Activated CD8-positive, alpha-beta T cell treated with anti-CD3 and anti-CD28 coated beads for 36 hours (primary cell): Measurements from ENCODE around the gene DCST2. TPM values are rescaled to one million over a fixed set of nuclear protein-coding genes. Genes with fewer than 3 reads are reported as not detected.

ENCODE experiments used
- ATAC-seq: fragments of 200-7000 bp; cut with Tn5 transposase; one replicate; pipeline ENCODE4 v1.10.0; 2021; ENCODE audit warnings: mild to moderate bottlenecking, moderate library complexity
- CTCF ChIA-PET: fragments of 350-600 bp; sonication (Branson Sonifier 250); formaldehyde crosslinking; loops from one replicate; lab custom pipeline; 2021; ENCODE audit warnings: antibody characterized with exemption; lab: Charles Lee
- POLR2A ChIA-PET: fragments of 350-600 bp; sonication (Branson Sonifier 250); formaldehyde crosslinking; loops from one replicate; lab custom pipeline; 2021; ENCODE audit warnings: antibody characterized with exemption; lab: Charles Lee
- DNase-seq: peaks from one replicate; pipeline ENCODE4 v3.0.0-alpha.2; 2020
- H3K27ac Mint-ChIP-seq: one replicate; pipeline ENCODE4 v1.8.0; 2021; ENCODE audit warnings: mild to moderate bottlenecking, mixed read lengths
- H3K27me3 Mint-ChIP-seq: one replicate; pipeline ENCODE4 v1.8.0; 2021; ENCODE audit warnings: mixed read lengths
- H3K36me3 Mint-ChIP-seq: one replicate; pipeline ENCODE4 v1.8.0; 2021; ENCODE audit warnings: low read depth, mixed read lengths
- H3K4me1 Mint-ChIP-seq: one replicate; pipeline ENCODE4 v1.8.0; 2021; ENCODE audit warnings: low read depth, mixed read lengths
- H3K4me3 Mint-ChIP-seq: one replicate; pipeline ENCODE4 v1.8.0; 2021; ENCODE audit warnings: mild to moderate bottlenecking, moderate library complexity, mixed read lengths
- H3K9me3 Mint-ChIP-seq: one replicate; pipeline ENCODE4 v1.8.0; 2021; ENCODE audit warnings: mixed read lengths
- CTCF ChIP-seq: fragments of 200-600 bp; IDR thresholded peaks from one replicate; pipeline ENCODE4 v1.8.0; 2022; ENCODE audit warnings: antibody characterized with exemption, mild to moderate bottlenecking
- intact Hi-C: fragments of 100-400 bp; cut with micrococcal nuclease; formaldehyde crosslinking; loops from one replicate; pipeline ENCODE4 v1.10.0; 2022
- total RNA-seq, 2 experiments: library from RNA; stranded (reverse); gene quantifications; one replicate each; pipeline ENCODE4 v1.2.3, GENCODE V29; 2021

DCST2 gene
- total RNA-seq, 2 experiments from 2014 or later = 0.20 to 0.36 TPM

DNA sequence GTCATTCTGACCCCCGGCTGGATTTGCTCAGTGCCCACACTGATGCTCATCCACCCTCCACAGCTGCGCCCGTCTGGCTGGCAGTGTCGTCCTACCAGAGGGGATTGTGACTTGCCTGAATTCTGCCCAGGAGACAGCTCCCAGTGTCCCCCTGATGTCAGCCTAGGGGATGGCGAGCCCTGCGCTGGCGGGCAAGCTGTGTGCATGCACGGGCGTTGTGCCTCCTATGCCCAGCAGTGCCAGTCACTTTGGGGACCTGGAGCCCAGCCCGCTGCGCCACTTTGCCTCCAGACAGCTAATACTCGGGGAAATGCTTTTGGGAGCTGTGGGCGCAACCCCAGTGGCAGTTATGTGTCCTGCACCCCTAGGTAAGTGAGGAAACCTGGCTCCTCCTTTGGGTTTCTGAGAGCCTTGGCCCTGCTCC lies 24.2 kb upstream of the DCST2 start:
- TF ChIP-seq CTCF = no peak
- DNase-seq (no peak), ATAC-seq (no peak)
- Mint-ChIP-seq H3K27me3 (no peaks in the 10 kb centered on the region), H3K27ac (no peak overlapping the region), H3K4me3 (no peak overlapping the region), H3K36me3 (peaks cover 31% of the 10 kb centered on the region), H3K4me1 (peaks cover 19% of the 10 kb centered on the region), H3K9me3 (no peaks in the 10 kb centered on the region)
- POLR2A ChIA-PET = no interaction called here
- intact Hi-C loops = no loop called here
- CTCF ChIA-PET = interaction anchor here (0.9 to 23.5 kb wide), 9 partner anchors 9 to 136 kb away, joined by 3 to 278 read pairs (median 3); partner anchors contain the start of genes ADAM15, EFNA3 and PBXIP1

- no peak overlapping the region for H3K4me3 Mint-ChIP-seq
- H3K27me3 Mint-ChIP-seq = no peaks in the 10 kb centered on the region
- peaks cover 20% of the 10 kb centered on the region for H3K4me1 Mint-ChIP-seq
- no peak overlapping the region for H3K27ac Mint-ChIP-seq
- intact Hi-C loops = no loop called here
- ChIA-PET POLR2A (interaction anchor here (0.9 kb wide), 1 partner anchor 13 kb away, joined by 3 read pairs; no protein-coding TSS in a partner anchor), CTCF (interaction anchor here (0.8 to 23.5 kb wide), 10 partner anchors 10 to 137 kb away, joined by 3 to 278 read pairs (median 3); partner anchors contain the start of genes ADAM15, EFNA3 and PBXIP1)
- no peak for TF ChIP-seq CTCF
- H3K36me3 Mint-ChIP-seq = peaks cover 28% of the 10 kb centered on the region
- DNase-seq (no peak), ATAC-seq (no peak)
- no peaks in the 10 kb centered on the region for H3K9me3 Mint-ChIP-seq
Measured at GRCh38 chr1:155057104-155057503, 23.5 kb upstream of the DCST2 start.

DNA sequence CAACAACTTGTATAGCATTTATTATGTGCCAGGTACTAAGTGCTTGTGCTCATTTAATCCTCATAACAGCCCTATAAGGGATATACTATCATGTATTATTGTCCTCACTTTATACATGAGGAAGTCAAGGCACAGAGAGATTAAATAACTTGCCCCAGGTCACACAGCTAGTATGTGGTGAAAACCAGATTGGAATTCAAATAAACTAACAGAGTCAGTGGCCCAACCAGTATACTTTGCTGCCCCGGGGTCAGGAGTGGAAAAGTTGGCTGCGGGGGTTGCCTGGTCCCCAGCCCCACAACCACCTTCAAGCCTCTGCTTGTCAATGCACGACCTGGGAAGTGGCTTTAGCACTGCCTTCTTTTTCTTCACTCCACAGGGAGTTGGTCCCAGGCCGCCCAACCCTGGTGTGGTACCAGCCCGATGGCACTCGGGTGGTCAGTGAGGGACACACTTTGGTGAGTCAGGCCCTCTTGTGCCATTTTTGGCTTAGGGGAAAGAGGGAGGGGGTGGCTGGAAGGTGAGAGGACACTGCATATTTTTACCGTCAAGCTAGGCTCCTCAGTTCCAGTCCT lies 20.0 kb upstream of the DCST2 start:
- peaks cover 20% of the 10 kb centered on the region for H3K4me1 Mint-ChIP-seq
- no peaks in the 10 kb centered on the region for H3K27me3 Mint-ChIP-seq
- H3K27ac Mint-ChIP-seq = no peak overlapping the region
- intact Hi-C loops = loop anchor here (5.0 kb wide), 1 partner anchor 34 kb away; no protein-coding TSS in a partner anchor
- POLR2A ChIA-PET = interaction anchor here (1.0 to 2.2 kb wide), 4 partner anchors 9 to 79 kb away, joined by 4 to 7 read pairs (median 5); partner anchors contain the start of gene CKS1B
- CTCF ChIA-PET = interaction anchor here (1.0 to 23.5 kb wide), 8 partner anchors 5 to 494 kb away, joined by 3 to 278 read pairs (median 5); partner anchors contain the start of genes ADAM15, EFNA4 and PBXIP1
- peaks cover 20% of the 10 kb centered on the region for H3K36me3 Mint-ChIP-seq
- no peak for TF ChIP-seq CTCF
- no peaks in the 10 kb centered on the region for H3K9me3 Mint-ChIP-seq
- no peak for DNase-seq
- H3K4me3 Mint-ChIP-seq = peak overlapping the region; percentile 88
- no peak for ATAC-seq

GRCh38 chr1:155052439-155053395 lies 19.1 kb upstream of the DCST2 start:
- H3K27ac Mint-ChIP-seq = peak overlapping the region; percentile 46
- H3K9me3 Mint-ChIP-seq = no peaks in the 10 kb centered on the region
- ChIA-PET POLR2A (interaction anchor here (1.4 to 2.8 kb wide), 3 partner anchors 8 to 53 kb away, joined by 4 to 8 read pairs (median 7); partner anchors contain the start of gene EFNA4), CTCF (interaction anchor here (0.6 to 23.5 kb wide), 18 partner anchors 6 to 493 kb away, joined by 3 to 278 read pairs (median 4); partner anchors contain the start of genes EFNA4, KRTCAP2 and PBXIP1)
- intact Hi-C loops = loop anchor here (5.0 kb wide), 1 partner anchor 35 kb away; no protein-coding TSS in a partner anchor
- DNase-seq (peak; percentile 53), ATAC-seq (peak; percentile 25)
- H3K36me3 Mint-ChIP-seq = peaks cover 16% of the 10 kb centered on the region
- TF ChIP-seq CTCF = no peak
- peaks cover 20% of the 10 kb centered on the region for H3K4me1 Mint-ChIP-seq
- H3K27me3 Mint-ChIP-seq = no peaks in the 10 kb centered on the region
- H3K4me3 Mint-ChIP-seq = peak overlapping the region; percentile 88
